Kidney epithelial cell (primary cell): ENCODE data around the gene RAD51B. TPM values are rescaled to one million over a fixed set of nuclear protein-coding genes. Genes with fewer than 3 reads are reported as not detected.
"Not testable (repeated sequence)": the region's sequence is repeated elsewhere in the genome, so short reads cannot be mapped to it uniquely, and the experiment has no call there.

ENCODE experiments used
- DNase-seq: peaks from one replicate; pipeline ENCODE4 v3.0.0-alpha.2; 2010; ENCODE audit warnings: low read depth
- H3K27me3 ChIP-seq: 2 replicates; pipeline ENCODE4 v1.6.0; 2011; ENCODE audit warnings: low read length; ENCODE audit not compliant: control insufficient read depth, insufficient read depth
- H3K36me3 ChIP-seq: 2 replicates; pipeline ENCODE4 v1.5.1; 2011; ENCODE audit warnings: low read length; ENCODE audit not compliant: control insufficient read depth, insufficient read depth
- H3K4me3 ChIP-seq: 2 replicates; pipeline ENCODE4 v1.5.1; 2011; ENCODE audit warnings: low read depth, mild to moderate bottlenecking, control low read depth, low read length
- CTCF ChIP-seq: IDR thresholded peaks from 2 replicates; pipeline ENCODE4 v1.5.1; 2011; ENCODE audit warnings: mild to moderate bottlenecking, moderate library complexity, low read length, control low read depth, inconsistent platforms; ENCODE audit not compliant: insufficient read depth, poor library complexity, severe bottlenecking
- total RNA-seq: library from RNA; depleted of rRNA; stranded (reverse); fragments of >200 nt; gene quantifications from 2 replicates; pipeline ENCODE4 v1.2.3, GENCODE V29; 2015

Gene RAD51B
- total RNA-seq, 1 donor from 2014 or later: 9.5 TPM

DNA sequence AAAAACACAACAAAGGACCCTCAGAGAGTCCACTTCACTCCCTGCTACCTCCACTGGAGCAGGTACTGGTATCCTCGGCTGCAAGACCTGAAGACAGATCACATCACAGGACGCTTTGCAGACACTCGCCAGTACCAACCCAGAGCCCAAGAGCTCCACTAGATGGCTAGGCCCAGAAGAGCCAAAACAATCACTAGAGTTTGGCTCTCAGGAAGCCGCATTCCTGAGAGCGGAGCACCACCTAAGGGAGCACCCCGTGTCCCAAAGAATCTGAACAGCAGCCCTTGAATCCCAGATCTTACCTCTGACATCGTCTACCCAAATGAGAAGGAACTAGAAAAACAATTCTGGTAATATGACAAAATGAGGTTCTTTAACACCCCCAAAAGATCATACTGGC is 399.8 kb downstream of the RAD51B start:
- TF ChIP-seq CTCF: no peak
- H3K4me3 ChIP-seq: no peak overlapping the region
- no peak for DNase-seq
- no peaks in the 10 kb centered on the region for H3K36me3 ChIP-seq
- no peaks in the 10 kb centered on the region for H3K27me3 ChIP-seq

DNA sequence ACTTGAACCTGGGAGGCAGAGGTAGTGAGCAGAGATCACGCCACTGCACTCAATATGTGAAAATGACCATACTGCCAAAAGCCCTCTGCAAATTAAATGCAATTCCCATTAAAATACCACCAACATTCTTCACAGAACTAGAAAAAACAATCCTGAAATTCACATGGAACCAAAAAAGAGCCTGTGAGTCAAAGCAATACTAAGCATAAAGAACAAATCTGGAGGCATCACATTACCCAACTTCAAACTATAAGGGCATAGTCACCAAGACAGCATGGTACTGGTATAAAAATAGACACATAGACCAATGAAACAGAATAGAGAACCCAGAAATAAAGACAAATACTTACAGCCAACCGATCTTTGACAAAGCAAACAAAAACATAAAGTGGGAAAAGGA is 401.5 kb downstream of the RAD51B start:
- not testable (repeated sequence) for H3K27me3 ChIP-seq, DNase-seq, H3K4me3 ChIP-seq, H3K36me3 ChIP-seq

- Histone ChIP-seq H3K4me3 (no peak overlapping the region), H3K27me3 (no peaks in the 10 kb centered on the region), H3K36me3 (no peaks in the 10 kb centered on the region)
- no peak for TF ChIP-seq CTCF
- no peak for DNase-seq
Observed at GRCh38 chr14:68222154-68222553, 402.6 kb downstream of the RAD51B start.

DNA sequence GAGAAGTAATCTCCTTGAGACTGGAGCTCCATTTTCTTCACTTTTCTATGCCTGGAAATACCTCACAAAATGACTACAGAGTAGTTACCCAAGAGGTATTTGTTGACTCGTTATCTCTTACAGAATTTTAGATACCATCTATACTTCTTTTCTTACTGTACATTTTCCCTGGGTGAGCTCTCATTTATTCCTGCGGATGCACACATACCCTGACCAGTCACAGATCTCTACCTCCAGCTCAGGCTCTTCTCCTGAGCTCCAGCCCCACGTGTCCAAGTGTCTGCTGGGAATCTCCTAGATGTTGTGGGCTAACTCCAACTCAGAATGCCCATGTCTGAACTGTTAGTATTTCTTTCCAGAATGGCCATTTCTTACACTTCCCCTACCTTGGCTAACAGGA is 403.1 kb downstream of the RAD51B start:
- no peak for TF ChIP-seq CTCF
- no peak for DNase-seq
- Histone ChIP-seq H3K27me3 (no peaks in the 10 kb centered on the region), H3K4me3 (no peak overlapping the region), H3K36me3 (no peaks in the 10 kb centered on the region)

GRCh38 chr14:68223631-68224030 is 404.1 kb downstream of the RAD51B start:
- no peaks in the 10 kb centered on the region for H3K36me3 ChIP-seq
- no peak overlapping the region for H3K4me3 ChIP-seq
- no peak for DNase-seq
- no peaks in the 10 kb centered on the region for H3K27me3 ChIP-seq
- no peak for TF ChIP-seq CTCF

DNA sequence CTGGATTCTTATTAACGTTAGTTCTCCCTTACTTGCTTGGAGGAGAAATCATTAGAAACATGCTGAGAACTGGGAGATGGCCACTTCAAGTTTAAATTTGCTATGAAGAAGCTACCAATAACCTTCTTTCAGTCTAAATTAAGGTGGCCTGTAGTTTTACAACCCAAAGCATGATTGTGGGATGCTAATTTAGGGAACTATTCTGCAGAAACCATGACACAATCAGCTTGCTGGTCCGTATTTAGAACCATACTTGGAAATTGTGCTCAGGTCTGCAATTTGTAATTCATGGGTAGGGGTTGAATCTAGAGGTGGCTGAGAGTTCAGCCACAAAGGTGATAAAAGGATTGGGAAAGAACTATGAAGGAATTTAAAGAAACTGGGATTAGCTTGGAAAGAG is 405.7 kb downstream of the RAD51B start:
- DNase-seq: no peak
- Histone ChIP-seq H3K4me3 (no peak overlapping the region), H3K36me3 (no peaks in the 10 kb centered on the region), H3K27me3 (no peaks in the 10 kb centered on the region)
- no peak for TF ChIP-seq CTCF

DNA sequence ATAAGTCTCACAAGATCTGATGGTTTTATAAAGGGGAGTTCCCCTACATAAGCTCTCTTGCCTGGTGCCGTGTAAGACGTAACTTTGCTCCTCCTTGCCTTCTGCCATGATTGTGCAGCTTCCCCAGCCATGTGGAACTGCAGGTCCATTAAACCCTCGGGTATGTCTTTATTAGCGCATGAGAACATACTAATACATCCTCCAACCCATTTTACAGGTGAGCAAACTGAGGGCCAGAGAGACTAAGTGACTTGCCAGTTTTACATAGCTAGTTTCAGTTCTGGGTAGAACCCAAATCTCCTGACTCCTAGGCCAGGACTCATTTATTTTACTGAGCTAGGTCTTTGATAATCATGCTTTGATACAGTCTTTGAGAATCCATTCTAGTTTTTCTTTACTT is 406.9 kb downstream of the RAD51B start:
- Histone ChIP-seq H3K27me3 (no peaks in the 10 kb centered on the region), H3K4me3 (no peak overlapping the region), H3K36me3 (no peaks in the 10 kb centered on the region)
- TF ChIP-seq CTCF: no peak
- no peak for DNase-seq
